ENCODE measurements around the gene CREB5. TPM values are rescaled to one million over a fixed set of nuclear protein-coding genes. Genes with fewer than 3 reads are reported as not detected.

Gene CREB5
- total RNA-seq, 4 donors from 2014 or later = 0.88 to 31.4 (median 15.9) TPM

DNA sequence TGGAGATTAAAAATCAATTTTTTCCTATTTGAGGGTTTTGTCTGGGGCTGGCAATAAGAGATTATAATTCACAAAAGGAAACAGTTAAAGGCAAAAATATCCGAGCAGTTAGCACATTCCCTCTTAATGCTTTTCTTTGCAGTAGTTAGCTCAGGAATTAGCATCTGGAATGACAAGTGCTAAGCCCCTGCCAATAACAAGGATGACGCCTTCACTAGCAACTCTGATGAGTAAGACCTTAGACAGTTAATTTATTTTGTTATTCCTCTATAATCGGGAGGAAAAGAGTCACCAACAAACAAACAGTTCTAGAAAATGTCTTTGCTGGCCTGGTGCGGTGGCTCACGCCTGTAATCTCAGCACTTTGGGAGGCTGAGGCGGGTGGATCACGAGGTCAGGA is 394.5 kb downstream of the CREB5 start:
- H3K36me3 ChIP-seq = no peaks in the 10 kb centered on the region
- no peak overlapping the region for H3K4me3 ChIP-seq
- H3K4me1 ChIP-seq = no peaks in the 10 kb centered on the region
- TF ChIP-seq, protein P1, sequence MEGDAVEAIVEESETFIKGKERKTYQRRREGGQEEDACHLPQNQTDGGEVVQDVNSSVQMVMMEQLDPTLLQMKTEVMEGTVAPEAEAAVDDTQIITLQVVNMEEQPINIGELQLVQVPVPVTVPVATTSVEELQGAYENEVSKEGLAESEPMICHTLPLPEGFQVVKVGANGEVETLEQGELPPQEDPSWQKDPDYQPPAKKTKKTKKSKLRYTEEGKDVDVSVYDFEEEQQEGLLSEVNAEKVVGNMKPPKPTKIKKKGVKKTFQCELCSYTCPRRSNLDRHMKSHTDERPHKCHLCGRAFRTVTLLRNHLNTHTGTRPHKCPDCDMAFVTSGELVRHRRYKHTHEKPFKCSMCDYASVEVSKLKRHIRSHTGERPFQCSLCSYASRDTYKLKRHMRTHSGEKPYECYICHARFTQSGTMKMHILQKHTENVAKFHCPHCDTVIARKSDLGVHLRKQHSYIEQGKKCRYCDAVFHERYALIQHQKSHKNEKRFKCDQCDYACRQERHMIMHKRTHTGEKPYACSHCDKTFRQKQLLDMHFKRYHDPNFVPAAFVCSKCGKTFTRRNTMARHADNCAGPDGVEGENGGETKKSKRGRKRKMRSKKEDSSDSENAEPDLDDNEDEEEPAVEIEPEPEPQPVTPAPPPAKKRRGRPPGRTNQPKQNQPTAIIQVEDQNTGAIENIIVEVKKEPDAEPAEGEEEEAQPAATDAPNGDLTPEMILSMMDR (IDR thresholded peaks at IDR 0.05) = no peak
- no peak for TF ChIP-seq POLR2A (IDR thresholded peaks at IDR 0.05)
- DNase-seq = no peak
- H3K27ac ChIP-seq = no peak overlapping the region
- no peaks in the 10 kb centered on the region for H3K27me3 ChIP-seq
- H3K9me3 ChIP-seq = no peaks in the 10 kb centered on the region

DNA sequence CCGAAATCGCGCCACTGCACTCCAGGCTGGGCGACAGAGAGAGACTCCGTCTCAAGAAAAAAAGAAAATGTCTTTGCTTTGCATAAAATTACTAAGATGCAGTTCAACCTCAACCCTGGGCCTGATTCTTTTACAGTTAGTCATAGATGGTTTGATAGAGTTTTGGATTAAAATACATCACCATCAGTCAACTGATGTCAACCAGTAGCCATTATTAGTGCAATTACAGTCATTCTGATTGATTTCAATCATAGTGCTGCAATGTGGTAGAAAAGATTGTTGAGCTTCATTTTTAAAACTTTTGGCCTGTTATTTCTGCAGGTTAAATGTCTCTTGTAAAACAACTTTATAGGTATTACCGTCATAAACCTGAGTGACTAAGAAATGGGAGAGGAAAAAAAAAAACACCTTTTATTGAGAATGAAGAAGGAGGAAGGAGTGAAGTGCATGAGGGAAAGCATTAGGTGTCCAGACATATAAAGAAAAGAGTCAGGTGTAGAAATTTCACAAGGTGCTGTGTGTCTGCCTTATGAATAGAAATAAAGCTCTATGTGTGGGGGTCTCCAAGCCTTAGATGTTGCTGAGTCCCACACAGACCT is 395.2 kb downstream of the CREB5 start:
- no peak overlapping the region for H3K27ac ChIP-seq
- H3K27me3 ChIP-seq = no peaks in the 10 kb centered on the region
- no peaks in the 10 kb centered on the region for H3K9me3 ChIP-seq
- no peaks in the 10 kb centered on the region for H3K4me1 ChIP-seq
- DNase-seq = no peak
- H3K4me3 ChIP-seq = no peak overlapping the region
- no peak for TF ChIP-seq POLR2A (IDR thresholded peaks at IDR 0.05)
- TF ChIP-seq, protein P1 (IDR thresholded peaks at IDR 0.05) = no peak
- no peaks in the 10 kb centered on the region for H3K36me3 ChIP-seq

DNA sequence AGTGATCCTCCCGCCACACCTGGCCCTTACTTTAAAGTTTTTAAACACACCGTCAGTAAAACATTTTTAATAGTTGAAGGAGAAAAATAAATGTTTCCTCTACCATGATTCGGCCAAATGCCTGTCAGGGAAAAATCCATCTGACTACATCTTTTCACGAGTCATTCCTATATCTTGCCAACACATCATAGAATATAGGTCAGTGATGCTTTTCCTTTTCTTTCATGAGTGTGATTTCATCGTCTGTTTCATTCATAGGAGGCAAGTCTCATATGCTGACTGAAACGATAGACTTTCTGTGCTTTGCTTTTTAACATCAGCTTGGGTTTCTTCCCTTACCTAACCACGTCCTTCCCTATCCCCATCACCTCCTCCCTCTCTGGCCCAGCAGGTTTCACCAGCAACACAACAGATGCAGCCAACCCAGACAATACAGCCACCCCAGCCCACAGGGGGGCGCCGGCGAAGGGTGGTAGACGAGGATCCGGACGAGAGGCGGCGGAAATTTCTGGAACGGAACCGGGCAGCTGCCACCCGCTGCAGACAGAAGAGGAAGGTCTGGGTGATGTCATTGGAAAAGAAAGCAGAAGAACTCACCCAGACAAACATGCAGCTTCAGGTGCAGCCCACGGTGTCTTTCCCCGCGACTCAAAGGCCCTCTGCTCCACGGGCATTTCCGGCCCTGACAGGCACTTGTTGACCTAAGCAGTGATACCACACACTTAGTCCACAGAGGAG is 396.6 kb downstream of the CREB5 start:
- H3K27me3 ChIP-seq = no peaks in the 10 kb centered on the region
- H3K9me3 ChIP-seq = no peaks in the 10 kb centered on the region
- peak overlapping the region in 1 of 4 donors; percentile 53 for H3K27ac ChIP-seq
- no peak for TF ChIP-seq POLR2A (IDR thresholded peaks at IDR 0.05)
- TF ChIP-seq, protein P1 (IDR thresholded peaks at IDR 0.05) = peak in 3 of 6 experiments; percentile 14 to 25 (median 24)
- no peak overlapping the region for H3K4me3 ChIP-seq
- DNase-seq = peak in 2 of 3 donors; percentile 82 to 87
- no peaks in the 10 kb centered on the region for H3K4me1 ChIP-seq
- H3K36me3 ChIP-seq = no peaks in the 10 kb centered on the region

DNA sequence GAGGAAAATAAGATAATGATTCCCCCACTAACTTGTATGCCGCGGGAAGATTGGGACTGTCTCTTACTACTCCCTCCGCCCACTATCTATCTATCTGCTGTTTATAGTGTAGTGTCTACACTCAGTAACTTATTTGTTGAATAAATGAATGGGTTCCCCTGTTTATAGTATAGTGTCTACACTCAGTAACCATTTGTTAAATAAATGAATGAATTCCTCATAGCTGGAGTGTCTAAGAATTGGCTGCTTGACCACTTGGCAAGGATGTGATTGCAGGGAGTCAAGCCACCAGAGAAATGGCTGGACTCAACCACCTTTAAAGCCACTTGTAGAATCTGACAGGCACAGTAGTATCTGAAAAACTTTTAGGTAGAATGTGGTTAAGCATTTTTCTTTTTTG is 398.7 kb downstream of the CREB5 start:
- no peak overlapping the region for H3K4me3 ChIP-seq
- no peaks in the 10 kb centered on the region for H3K27me3 ChIP-seq
- H3K9me3 ChIP-seq = no peaks in the 10 kb centered on the region
- H3K36me3 ChIP-seq = no peaks in the 10 kb centered on the region
- no peak for TF ChIP-seq POLR2A (IDR thresholded peaks at IDR 0.05)
- TF ChIP-seq, protein P1 (IDR thresholded peaks at IDR 0.05) = no peak
- no peaks in the 10 kb centered on the region for H3K4me1 ChIP-seq
- H3K27ac ChIP-seq = no peak overlapping the region
- DNase-seq = no peak

DNA sequence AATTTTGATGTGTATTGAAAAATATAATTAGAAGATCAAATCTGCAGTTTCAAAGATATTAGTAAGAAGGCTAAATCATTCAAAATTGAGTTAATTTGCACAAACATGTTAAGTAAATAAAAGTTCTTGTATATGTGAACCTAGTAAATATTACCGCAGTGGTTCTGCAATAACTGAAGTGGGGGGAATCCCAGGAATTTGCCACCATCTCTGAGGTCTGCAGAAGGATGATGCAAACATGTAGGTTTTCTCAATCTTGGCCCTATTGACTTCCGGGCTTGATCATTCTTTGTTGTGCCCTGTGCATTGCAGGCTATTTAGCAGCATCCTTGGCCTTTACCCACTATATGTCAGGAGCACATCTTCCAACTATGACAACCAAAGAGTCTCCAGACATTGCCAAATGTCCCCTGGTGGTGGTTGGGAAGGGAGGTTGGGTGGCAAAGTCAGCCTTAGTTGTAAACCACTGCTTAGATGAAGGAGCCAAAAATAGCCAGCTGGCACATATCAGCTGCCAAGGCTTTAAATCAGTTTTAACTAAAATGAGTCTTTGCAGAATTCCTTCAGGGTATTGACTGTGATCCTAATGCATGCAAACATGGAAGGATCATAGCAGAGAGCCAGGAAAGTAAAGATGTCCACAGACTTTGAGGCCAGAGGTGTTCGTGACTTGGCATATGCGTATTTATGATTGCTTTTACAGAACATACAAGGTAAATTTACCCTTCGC is 399.5 kb downstream of the CREB5 start:
- Histone ChIP-seq H3K4me1 (no peaks in the 10 kb centered on the region), H3K4me3 (no peak overlapping the region), H3K9me3 (no peaks in the 10 kb centered on the region), H3K36me3 (no peaks in the 10 kb centered on the region), H3K27me3 (no peaks in the 10 kb centered on the region), H3K27ac (no peak overlapping the region)
- DNase-seq = no peak
- no peak for TF ChIP-seq POLR2A (IDR thresholded peaks at IDR 0.05)
- TF ChIP-seq, protein P1 (IDR thresholded peaks at IDR 0.05) = no peak
